Urinary bladder (tissue), 2 donors: ENCODE measurements around the gene UNC13B. TPM values are rescaled to one million over a fixed set of nuclear protein-coding genes. Genes with fewer than 3 reads are reported as not detected.

Experiments
- polyA plus RNA-seq: library from polyadenylated mRNA; stranded (reverse); fragments of 200-250 nt; gene quantifications from one replicate; pipeline ENCODE4 v1.2.3, GENCODE V29; 2013
- total RNA-seq: library from RNA; depleted of rRNA; stranded (reverse); fragments of >200 nt; gene quantifications from one replicate; pipeline ENCODE4 v1.2.3, GENCODE V29; 2014
- donor health status: healthy.

UNC13B gene
- total and polyA plus RNA-seq, 2 donors: 11.3 to 11.8 TPM

Other genes starting within 250 kb of the UNC13B start
- gene PHF24, start 203.7 kb upstream of the UNC13B start, total RNA-seq: 0.69 TPM
- 0.18 TPM for gene PHF24, start 203.7 kb upstream of the UNC13B start, polyA plus RNA-seq
- 15.3 TPM for gene DNAJB5, start 172.3 kb upstream of the UNC13B start, total RNA-seq
- gene DNAJB5, start 172.3 kb upstream of the UNC13B start, polyA plus RNA-seq: 89.8 TPM
- gene VCP, start 89.4 kb upstream of the UNC13B start, total RNA-seq: 174 TPM
- 142 TPM for gene VCP, start 89.4 kb upstream of the UNC13B start, polyA plus RNA-seq
- gene FANCG, start 82.1 kb upstream of the UNC13B start, total RNA-seq: 14.9 TPM
- gene FANCG, start 82.1 kb upstream of the UNC13B start, polyA plus RNA-seq: 8.8 TPM
- gene PIGO, start 65.4 kb upstream of the UNC13B start, total RNA-seq: 8.6 TPM
- gene PIGO, start 65.4 kb upstream of the UNC13B start, polyA plus RNA-seq: 14.8 TPM
- gene STOML2, start 58.9 kb upstream of the UNC13B start, total RNA-seq: 52.3 TPM
- gene STOML2, start 58.9 kb upstream of the UNC13B start, polyA plus RNA-seq: 106 TPM
- 6.0 TPM for gene ATOSB, start 46.1 kb upstream of the UNC13B start, total RNA-seq
- 18.7 TPM for gene ATOSB, start 46.1 kb upstream of the UNC13B start, polyA plus RNA-seq